ENCODE measurements around the gene TMEM171.

Gene TMEM171

GRCh38 chr5:73118391-73118973 lies 1.9 kb upstream of the TMEM171 start:
- no peak for TF ChIP-seq CTCF (IDR thresholded peaks at IDR 0.05; ENCODE audit: low read length, missing control alignments)
- DNase-seq (ENCODE audit: low read depth) = no peak

GRCh38 chr5:73119451-73120157 lies 771 bp upstream of the TMEM171 start:
- peak overlapping the region; percentile 74 for H3K4me3 ChIP-seq (replicated peaks; ENCODE audit: low read depth, low read length)
- no peak for TF ChIP-seq CTCF (IDR thresholded peaks at IDR 0.05; ENCODE audit: low read length, missing control alignments)
- DNase-seq (ENCODE audit: low read depth) = no peak

More at GRCh38 chr5:73118391-73118973, 1.9 kb upstream of the TMEM171 start:
- H3K4me3 ChIP-seq (replicated peaks; ENCODE audit: low read depth, low read length) = no peak overlapping the region

GRCh38 chr5:73121119-73121463 lies 716 bp downstream of the TMEM171 start:
- peak overlapping the region; percentile 74 for H3K4me3 ChIP-seq (replicated peaks; ENCODE audit: low read depth, low read length)
- peak; percentile 33 for DNase-seq (ENCODE audit: low read depth)
- TF ChIP-seq CTCF (IDR thresholded peaks at IDR 0.05; ENCODE audit: low read length, missing control alignments) = no peak

GRCh38 chr5:73122875-73123810 lies 2.8 kb downstream of the TMEM171 start:
- H3K4me3 ChIP-seq (replicated peaks; ENCODE audit: low read depth, low read length) = no peak overlapping the region
- TF ChIP-seq CTCF (IDR thresholded peaks at IDR 0.05; ENCODE audit: low read length, missing control alignments) = no peak
- peak; percentile 87 for DNase-seq (ENCODE audit: low read depth)

- no peak for TF ChIP-seq CTCF (IDR thresholded peaks at IDR 0.05; ENCODE audit: low read length, missing control alignments)
- no peak overlapping the region for H3K4me3 ChIP-seq (replicated peaks; ENCODE audit: low read depth, low read length)
- DNase-seq (ENCODE audit: low read depth) = no peak
Measured at GRCh38 chr5:73125289-73125688, 4.9 kb downstream of the TMEM171 start.

- no peak for DNase-seq (ENCODE audit: low read depth)
- TF ChIP-seq CTCF (IDR thresholded peaks at IDR 0.05; ENCODE audit: low read length, missing control alignments) = no peak
- no peak overlapping the region for H3K4me3 ChIP-seq (replicated peaks; ENCODE audit: low read depth, low read length)
Measured at GRCh38 chr5:73126381-73126780, 6.0 kb downstream of the TMEM171 start.

Measured in fibroblast of pulmonary artery (primary cell).